HL-60 (cell line): ENCODE data around the gene RPSA.

ENCODE experiments used
- CTCF ChIP-seq: IDR thresholded peaks from one replicate; pipeline ENCODE4 v1.5.1; 2011; ENCODE audit warnings: low read length, control low read depth, inconsistent platforms; ENCODE audit not compliant: insufficient read depth
- GABPA ChIP-seq: IDR thresholded peaks from 2 replicates; pipeline ENCODE4 v1.6.1; 2012; ENCODE audit warnings: low read depth
- POLR2AphosphoS5 ChIP-seq: IDR thresholded peaks from 2 replicates; pipeline ENCODE4 v1.6.1; 2012; ENCODE audit warnings: low read depth
- REST ChIP-seq: IDR thresholded peaks from 2 replicates; pipeline ENCODE4 v1.6.1; 2012; ENCODE audit warnings: low read depth; ENCODE audit not compliant: insufficient replicate concordance

GRCh38 chr3:39388741-39389248 is 17.7 kb upstream of the RPSA start:
- TF ChIP-seq CTCF (no peak), GABPA (no peak), POLR2AphosphoS5 (no peak), REST (no peak)
